GM12878 (cell line): ENCODE measurements around the gene OR6B3.
"Not testable (repeated sequence)": the region's sequence is repeated elsewhere in the genome, so short reads cannot be mapped to it uniquely, and the experiment has no call there.

Source experiments
- CTCF ChIP-seq, 3 experiments: IDR thresholded peaks in 2 of 3; conservative IDR thresholded peaks in 1 of 3; 2 replicates each; pipeline ENCODE4 v1.5.1; 2011; ENCODE audit warnings: low read depth in 3 of 3, low read length in 3 of 3, mild to moderate bottlenecking in 3 of 3, control low read depth in 2 of 3, moderate library complexity in 2 of 3, inconsistent platforms in 1 of 3, mixed read lengths in 1 of 3; ENCODE audit not compliant: control insufficient read depth in 2 of 3, insufficient read depth in 1 of 3; ENCODE audit errors: extremely low read depth in 1 of 3
- ETV6 ChIP-seq, 2 experiments: fragments of 450-650 bp in 1 of 2; IDR thresholded peaks in 1 of 2; conservative IDR thresholded peaks in 1 of 2; 2 replicates each; pipeline ENCODE4 v1.6.1; 2014; ENCODE audit warnings: antibody characterized with exemption in 1 of 2, borderline replicate concordance in 1 of 2, low read depth in 1 of 2, mild to moderate bottlenecking in 1 of 2, moderate library complexity in 1 of 2
- FOXK2 ChIP-seq: fragments of 450-650 bp; IDR thresholded peaks from 2 replicates; pipeline ENCODE4 v1.6.1; 2017; ENCODE audit warnings: mild to moderate bottlenecking, moderate library complexity
- GABPA ChIP-seq: IDR thresholded peaks from 2 replicates; pipeline ENCODE4 v1.6.1; 2014; ENCODE audit warnings: antibody characterized with exemption, low read depth, mild to moderate bottlenecking, inconsistent platforms
- JUNB ChIP-seq: IDR thresholded peaks from 2 replicates; pipeline ENCODE4 v1.6.1; 2016; ENCODE audit warnings: antibody characterized with exemption, mild to moderate bottlenecking
- MAX ChIP-seq: IDR thresholded peaks from 2 replicates; pipeline ENCODE4 v1.6.1; 2012; ENCODE audit warnings: low read depth, low read length, improper control_type of control experiment
- NFIC ChIP-seq: IDR thresholded peaks from 2 replicates; pipeline ENCODE4 v1.6.1; 2012; ENCODE audit warnings: low read depth, mild to moderate bottlenecking, inconsistent platforms, low read length, moderate library complexity
- PKNOX1 ChIP-seq: fragments of 450-650 bp; IDR thresholded peaks from 2 replicates; pipeline ENCODE4 v1.6.1; 2016; ENCODE audit warnings: mild to moderate bottlenecking
- POLR2A ChIP-seq: IDR thresholded peaks from 2 replicates; pipeline ENCODE4 v1.6.1; 2011; ENCODE audit warnings: low read depth, mild to moderate bottlenecking, low read length
- RBBP5 ChIP-seq: fragments of 200-600 bp; sonication (generic); conservative IDR thresholded peaks from 2 replicates; pipeline ENCODE4 v1.6.1; 2016
- RFX5 ChIP-seq: IDR thresholded peaks from 2 replicates; pipeline ENCODE4 v1.6.1; 2011; ENCODE audit warnings: low read depth, low read length, improper control_type of control experiment
- YY1 ChIP-seq: IDR thresholded peaks from 2 replicates; pipeline ENCODE4 v1.6.1; 2011; ENCODE audit warnings: low read depth, mild to moderate bottlenecking, low read length
- ZNF24 ChIP-seq: fragments of 450-650 bp; IDR thresholded peaks from 2 replicates; pipeline ENCODE4 v1.6.1; 2017; ENCODE audit warnings: antibody characterized with exemption, mild to moderate bottlenecking
- ZSCAN29 ChIP-seq: fragments of 450-650 bp; IDR thresholded peaks from 2 replicates; pipeline ENCODE4 v1.6.1; 2017; ENCODE audit warnings: mild to moderate bottlenecking, moderate library complexity

GRCh38 chr2:240044096-240044495 is 9.2 kb downstream of the OR6B3 start:
- not testable (repeated sequence) for TF ChIP-seq POLR2A; CTCF (IDR thresholded peaks at IDR 0.05 in 2 of 3, conservative IDR thresholded peaks at IDR 0.05 in 1 of 3; ENCODE audit: control insufficient read depth in 2 of 3, extremely low read depth in 1 of 3, insufficient read depth in 1 of 3, low read depth in 3 of 3, low read length in 3 of 3); RFX5; ZSCAN29; GABPA; JUNB; YY1; PKNOX1; NFIC; ETV6 (conservative IDR thresholded peaks at IDR 0.05 in 1 of 2, IDR thresholded peaks at IDR 0.05 in 1 of 2; ENCODE audit: borderline replicate concordance in 1 of 2, low read depth in 1 of 2); RBBP5; MAX; FOXK2; ZNF24
